ENCODE results near the gene TRPV6.

- TF ChIP-seq CTCF (IDR thresholded peaks at IDR 0.05) (no peak), EZH2 (IDR thresholded peaks at IDR 0.05) (no peak)
Measured at GRCh38 chr7:142894985-142895593, 9.5 kb upstream of the TRPV6 start.
